ENCODE results near the gene SPATA6L.

SPATA6L gene, protein sequence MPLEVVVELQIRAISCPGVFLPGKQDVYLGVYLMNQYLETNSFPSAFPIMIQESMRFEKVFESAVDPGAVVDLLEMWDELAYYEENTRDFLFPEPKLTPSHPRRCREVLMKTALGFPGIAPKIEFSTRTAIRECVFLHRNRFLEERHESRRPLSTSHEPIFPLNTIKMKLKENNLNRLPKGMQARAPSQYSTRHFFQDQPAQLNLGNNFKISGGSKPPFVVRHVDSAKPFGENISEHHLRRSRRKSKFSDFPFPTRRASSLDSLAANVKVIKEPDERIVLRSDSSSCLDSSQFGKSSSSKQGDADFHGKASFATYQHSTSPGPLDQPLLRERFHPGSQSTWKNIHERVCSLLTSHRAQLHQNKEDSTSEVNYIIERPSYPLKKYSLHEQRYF

GRCh38 chr9:4666042-4666699 lies at the start of gene SPATA6L:
Gene SPATA6L (minus strand): TSS chr9:4666480. CDS start chr9:4666250, 230 bp downstream.
- DNase-seq: peak; percentile 78

DNA sequence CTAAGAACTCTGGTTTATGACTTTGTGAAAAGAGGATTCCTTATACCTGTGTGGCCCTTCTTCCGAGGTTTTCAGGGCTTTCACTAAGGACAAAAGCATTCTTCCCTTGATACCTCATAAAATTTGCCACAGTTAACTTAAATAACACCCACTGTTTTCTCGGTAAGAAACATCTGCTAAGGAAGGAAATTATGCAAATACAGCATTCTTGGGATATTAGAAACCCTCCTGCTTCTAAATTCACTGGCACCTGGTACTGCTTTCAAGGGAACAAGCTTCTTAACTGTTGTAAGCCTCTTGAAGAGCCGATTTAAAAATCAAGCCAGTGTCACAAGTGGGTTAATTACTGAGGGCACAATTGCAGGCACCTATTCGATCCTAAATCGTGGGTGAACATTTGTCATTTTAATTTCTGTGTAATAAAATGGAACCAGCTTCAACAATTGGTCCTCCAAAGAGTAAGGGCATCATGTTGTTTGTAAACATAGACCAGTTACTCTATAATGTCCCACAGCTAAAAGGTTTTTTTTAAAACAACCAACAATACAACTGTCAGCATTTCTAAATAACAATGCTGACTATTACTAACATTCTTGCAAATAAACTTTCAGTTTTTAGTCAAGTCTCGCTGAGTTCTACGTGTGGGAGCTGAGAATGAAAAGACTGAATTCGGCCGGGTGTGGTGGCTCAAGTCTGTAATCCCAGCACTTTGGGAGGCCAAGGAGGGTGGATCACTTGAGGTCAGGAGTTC lies 48.2 kb upstream of the SPATA6L start:
- no peak for DNase-seq

DNA sequence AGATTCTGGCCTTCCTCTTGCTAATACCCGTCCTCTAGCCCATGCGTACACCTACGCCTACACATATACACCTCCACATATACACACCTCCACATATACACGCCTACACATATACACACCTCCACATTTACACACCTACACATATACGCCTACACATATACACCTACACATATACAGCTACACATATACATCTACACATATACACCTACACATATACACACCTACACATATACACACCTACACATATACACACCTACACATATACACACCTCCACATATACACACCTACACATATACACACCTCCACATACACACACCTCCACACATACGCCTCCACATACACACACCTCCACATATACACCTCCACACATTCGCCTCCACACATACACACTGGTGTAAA lies 47.6 kb upstream of the SPATA6L start:
- no peak for DNase-seq

- DNase-seq: no peak
Observed at GRCh38 chr9:4709380-4709779, 43.1 kb upstream of the SPATA6L start.

DNA sequence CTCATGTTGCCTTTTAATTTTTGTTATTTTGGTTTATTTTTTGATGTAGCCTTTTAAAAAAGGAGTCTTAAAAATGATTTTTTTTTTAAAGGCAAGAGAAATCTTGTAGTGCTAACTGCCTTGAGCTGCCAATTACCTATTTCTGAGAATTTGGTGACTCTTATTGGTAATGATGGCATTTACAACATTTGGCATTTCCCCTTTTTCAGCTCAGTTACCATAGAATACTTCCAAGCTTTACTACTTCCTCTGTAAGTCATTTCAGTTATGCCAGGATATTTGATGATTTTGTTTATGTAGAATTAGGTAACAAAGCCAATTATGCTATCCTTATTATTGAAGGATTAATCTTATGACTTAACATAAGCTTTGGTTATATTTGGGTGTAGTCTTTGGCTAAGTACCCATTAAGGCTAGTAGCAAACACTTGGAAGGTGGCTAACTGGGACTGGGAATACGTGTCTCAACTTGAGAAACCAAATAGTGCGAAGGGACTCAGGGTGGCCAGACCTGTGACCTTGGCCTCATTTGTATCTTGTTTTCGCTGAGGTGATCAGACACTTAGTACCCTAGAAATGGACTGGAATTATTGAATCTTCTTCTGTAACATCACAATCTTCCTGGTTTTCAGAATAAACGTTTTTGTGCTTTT lies 40.8 kb upstream of the SPATA6L start:
- no peak for DNase-seq

DNA sequence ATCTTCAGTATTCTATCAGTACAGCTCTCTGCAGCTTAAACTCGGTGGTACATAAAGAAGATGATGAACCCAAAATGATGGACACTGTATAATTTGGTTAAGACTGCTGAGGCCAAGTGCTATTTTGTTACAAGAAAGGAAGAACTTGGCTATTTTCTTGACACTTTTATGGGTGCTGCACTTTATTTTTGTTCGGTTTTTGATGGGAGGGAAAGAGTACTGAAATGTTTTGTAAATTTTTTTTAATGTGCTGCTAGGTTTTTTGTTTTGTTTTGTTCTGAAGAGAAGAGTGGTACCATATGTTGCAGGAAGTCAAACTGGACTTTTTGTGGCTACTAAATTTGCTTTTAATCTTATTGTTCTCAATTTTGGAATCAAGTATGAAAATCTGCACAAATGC lies 39.7 kb upstream of the SPATA6L start:
- DNase-seq: no peak

DNA sequence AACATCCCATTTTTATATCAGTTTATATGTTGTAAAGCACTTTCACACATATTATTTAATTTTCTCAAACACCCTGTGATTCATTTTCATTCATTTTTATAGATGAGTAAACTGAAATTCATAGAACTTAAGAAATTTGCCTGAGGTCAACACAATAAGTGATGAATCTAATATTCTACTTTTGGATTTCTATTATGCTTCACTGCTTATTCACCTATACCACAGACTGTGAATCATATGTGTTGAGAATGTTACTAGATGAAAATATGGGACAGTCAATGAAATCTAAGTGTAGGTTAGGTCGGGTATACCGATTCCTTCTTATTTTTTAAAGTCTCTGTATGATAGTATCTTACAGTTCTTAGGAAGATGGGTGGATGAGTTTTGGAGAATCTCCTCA lies 37.8 kb upstream of the SPATA6L start:
- no peak for DNase-seq

- no peak for DNase-seq
Observed at GRCh38 chr9:4701526-4701925, 35.2 kb upstream of the SPATA6L start.

DNA sequence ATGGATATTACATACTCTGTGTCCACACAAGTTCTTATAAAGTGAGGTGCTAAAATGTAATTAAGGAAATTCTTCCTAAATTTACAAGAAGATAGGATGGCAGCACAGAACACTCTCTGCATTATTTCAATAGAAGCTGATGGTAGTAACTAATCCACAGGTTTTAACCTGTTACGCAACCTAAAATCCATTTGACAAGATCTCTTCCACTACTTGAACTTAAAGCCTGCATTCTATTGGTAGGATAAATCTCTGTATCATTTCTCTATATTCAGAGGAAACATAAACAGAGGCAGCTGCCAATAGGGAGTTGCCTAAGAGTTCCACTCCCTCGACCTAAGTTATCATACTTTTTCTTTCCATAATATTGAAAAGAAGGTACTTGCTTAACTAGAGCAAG lies 34.7 kb upstream of the SPATA6L start:
- DNase-seq: no peak

- DNase-seq: no peak
Observed at GRCh38 chr9:4700091-4700490, 33.8 kb upstream of the SPATA6L start.

GRCh38 chr9:4691795-4692194 lies 25.5 kb upstream of the SPATA6L start:
- DNase-seq: no peak

GRCh38 chr9:4690144-4690543 lies 23.9 kb upstream of the SPATA6L start:
- no peak for DNase-seq

DNA sequence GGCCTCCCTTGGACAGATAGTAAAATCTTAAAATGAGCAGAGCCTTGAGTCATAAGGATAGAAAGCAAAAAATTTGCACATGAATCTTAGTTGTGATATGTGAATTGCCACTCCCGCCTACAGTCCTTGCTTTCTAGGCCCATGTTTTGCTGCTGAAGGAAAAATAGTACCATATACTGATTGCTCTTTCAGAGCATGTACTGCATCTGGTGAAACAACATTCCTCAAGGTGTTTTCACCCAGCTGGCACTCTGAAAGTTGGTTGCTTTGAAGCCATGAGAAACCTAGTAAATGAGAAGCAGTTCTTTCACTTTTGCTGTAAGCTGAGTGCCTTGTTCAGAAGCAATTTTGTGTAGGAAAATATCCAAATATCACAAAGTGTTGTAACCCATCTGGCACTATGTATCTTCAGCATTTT lies 23.4 kb upstream of the SPATA6L start:
- DNase-seq: no peak

DNA sequence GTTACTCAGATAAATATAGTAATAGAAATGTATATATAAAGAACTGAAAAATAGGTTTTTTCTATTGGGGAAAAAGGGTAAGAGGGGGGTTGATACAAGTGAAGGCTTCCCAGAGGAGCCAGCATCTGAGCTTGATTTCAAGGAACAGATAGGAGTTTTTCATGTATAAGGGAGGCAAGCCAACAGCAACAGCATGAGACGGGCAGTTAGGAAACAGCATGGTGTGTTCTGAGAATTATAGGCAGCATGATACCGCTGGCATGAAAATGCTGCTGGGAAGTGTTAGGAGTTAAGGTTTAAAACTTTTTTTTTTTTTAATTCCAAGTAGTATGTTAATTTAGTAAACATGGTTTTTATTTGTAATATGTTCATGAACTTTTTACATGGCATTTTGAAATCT lies 22.7 kb upstream of the SPATA6L start:
- DNase-seq: no peak

GRCh38 chr9:4686584-4686983 lies 20.3 kb upstream of the SPATA6L start:
- DNase-seq: no peak

DNA sequence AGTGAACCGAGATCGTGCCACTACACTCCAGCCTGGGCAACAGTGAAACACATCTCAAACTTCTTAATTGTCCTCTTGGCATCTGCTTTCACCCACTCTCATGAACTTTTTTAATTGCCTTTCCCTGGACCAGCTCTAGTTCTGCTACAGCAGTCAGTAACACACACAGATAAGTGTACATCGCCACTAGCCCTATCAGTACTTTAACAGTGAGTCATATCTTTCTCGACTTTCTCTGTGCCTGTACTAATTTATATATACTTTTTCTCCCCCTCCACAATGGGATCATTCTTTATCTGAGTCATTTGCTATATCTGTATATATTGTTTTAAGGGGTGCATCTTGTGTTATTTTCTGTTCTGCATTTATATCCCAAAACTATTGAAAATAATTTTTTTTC lies 19.8 kb upstream of the SPATA6L start:
- no peak for DNase-seq

DNA sequence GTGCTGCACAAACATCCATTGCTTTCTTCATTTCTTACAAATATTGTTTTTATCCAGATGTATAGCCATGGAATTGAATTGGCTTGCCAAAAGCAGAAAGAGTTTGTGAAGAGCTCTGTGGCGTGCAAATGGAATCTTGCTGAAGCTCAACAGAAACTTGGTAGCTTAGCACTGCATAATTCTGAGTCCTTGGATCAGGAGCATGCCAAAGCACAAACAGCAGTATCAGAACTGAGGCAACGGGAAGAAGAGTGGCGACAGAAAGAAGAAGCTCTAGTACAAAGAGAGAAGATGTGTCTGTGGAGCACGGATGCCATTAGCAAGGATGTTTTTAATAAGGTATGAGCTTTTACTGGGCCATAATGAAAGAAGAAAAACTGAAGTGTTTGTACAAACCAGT lies 18.5 kb upstream of the SPATA6L start:
- DNase-seq: no peak

DNA sequence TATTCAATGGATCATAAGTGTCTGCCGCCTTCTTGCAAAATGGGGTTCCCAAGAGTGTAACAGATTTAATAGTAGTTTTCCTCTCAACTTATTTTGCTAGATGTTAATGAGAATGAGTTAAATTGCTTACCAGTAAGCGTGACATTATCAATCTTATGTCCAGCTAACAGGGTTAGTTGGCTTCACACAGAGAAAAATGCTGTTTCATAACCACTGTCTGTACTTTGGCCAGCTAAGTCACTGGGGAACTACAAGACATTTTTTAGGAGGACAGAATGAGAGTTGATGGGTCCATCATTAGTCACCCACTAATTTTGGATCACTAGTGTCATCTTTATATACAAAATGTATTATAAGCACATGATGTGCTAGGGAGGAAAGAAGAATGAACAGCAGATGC lies 14.5 kb upstream of the SPATA6L start:
- DNase-seq: no peak

DNA sequence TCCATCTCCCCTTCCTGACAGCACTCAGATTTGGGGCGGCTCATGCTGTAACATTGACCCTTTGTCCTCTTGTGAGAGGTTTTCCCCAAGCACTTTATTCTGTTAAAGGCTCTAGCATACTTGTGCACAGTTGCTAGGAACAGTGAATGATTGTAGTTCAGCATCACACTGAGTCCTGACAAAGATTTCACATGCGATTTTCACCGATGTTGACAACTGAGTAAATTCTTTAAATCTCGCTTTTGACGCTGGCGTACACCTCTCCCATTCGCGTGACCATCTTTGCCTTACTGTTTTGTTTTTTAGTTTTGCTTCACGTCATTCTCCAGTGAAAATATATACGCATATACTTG lies 13.9 kb upstream of the SPATA6L start:
- DNase-seq: no peak

- DNase-seq: peak; percentile 95
Observed at GRCh38 chr9:4679268-4680172, 13.2 kb upstream of the SPATA6L start, which contains the start of gene CDC37L1. Gene CDC37L1 (plus strand): TSS chr9:4679569. CDS start chr9:4679768, 199 bp downstream.

DNA sequence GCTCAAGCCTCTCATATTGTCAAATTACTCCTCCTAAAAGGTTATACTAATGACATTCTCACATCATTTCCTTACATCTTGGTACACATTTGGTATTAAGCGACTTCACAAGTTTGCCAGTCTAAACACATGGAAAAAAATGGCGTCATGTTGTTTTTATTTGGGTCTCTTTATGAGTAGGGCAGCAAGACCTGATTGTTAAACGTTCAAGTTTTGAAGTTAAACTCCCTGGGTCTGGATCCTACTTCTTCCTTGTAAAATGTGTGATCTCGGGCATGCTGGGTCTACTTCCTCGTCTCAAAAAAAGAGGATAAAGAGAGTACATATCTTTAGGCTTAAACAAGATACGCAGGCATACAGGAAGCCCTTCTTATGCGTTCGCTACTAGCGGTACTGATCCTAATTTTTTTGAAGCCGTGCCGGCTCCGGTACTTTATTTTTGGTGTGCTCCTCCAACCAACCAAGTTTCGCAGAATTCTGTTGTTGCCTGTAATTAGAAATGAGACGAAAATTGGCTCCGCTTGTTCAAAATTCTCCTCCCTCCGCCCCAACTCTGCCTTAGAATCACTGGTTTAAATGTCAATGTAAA lies 12.5 kb upstream of the SPATA6L start:
- DNase-seq: peak; percentile 57

- no peak for DNase-seq
Observed at GRCh38 chr9:4677392-4677791, 11.1 kb upstream of the SPATA6L start.

All from NCI-H774 (cell line).